ENCODE data around the gene ABHD17A.

Gene ABHD17A

GRCh38 chr19:1866693-1867348 is 18.5 kb downstream of the ABHD17A start:
- Histone ChIP-seq H3K9me3 (ENCODE audit: control extremely low read depth in 1 of 5, control insufficient read depth in 4 of 5, insufficient read depth in 2 of 5, low read depth in 1 of 5, low read length in 4 of 5) (no peaks in the 10 kb centered on the region), H3K4me3 (ENCODE audit: control insufficient read depth in 1 of 7, extremely low read depth in 1 of 7, insufficient read depth in 4 of 7, low read depth in 2 of 7, low read length in 6 of 7) (no peak overlapping the region), H3K27ac (ENCODE audit: insufficient read depth in 1 of 2, low read depth in 1 of 2, low read length in 2 of 2, poor library complexity in 1 of 2, severe bottlenecking in 2 of 2) (no peak overlapping the region), H3K27me3 (replicated peaks in 2 of 5; ENCODE audit: control insufficient read depth in 4 of 5, insufficient read depth in 5 of 5, low read length in 4 of 5) (no peaks in the 10 kb centered on the region), H3K4me1 (ENCODE audit: control extremely low read depth in 1 of 4, control insufficient read depth in 4 of 4, insufficient read depth in 4 of 4, low read length in 3 of 4) (peaks cover 0 to 18% (median 15%) of the 10 kb centered on the region in 4 experiments), H3K36me3 (ENCODE audit: control insufficient read depth in 4 of 4, insufficient read depth in 4 of 4, low read length in 3 of 4) (peaks cover 0 to 13% (median 9%) of the 10 kb centered on the region in 4 experiments)
- no peak for DNase-seq
- POLR2A ChIA-PET = no interaction called here
- 92% methylated on average over 7 of the region's 8 CpGs for WGBS (ENCODE audit: insufficient coverage)
- CTCF ChIA-PET = interaction anchor here (0.6 to 3.5 kb wide), 7 partner anchors 9 to 139 kb away, joined by 3 to 32 read pairs (median 4); no protein-coding TSS in a partner anchor

- ChIA-PET POLR2A (interaction anchor here (0.6 to 1.9 kb wide), 5 partner anchors 10 to 78 kb away, joined by 3 to 19 read pairs (median 4); partner anchors contain the start of gene ABHD17A), CTCF (interaction anchor here (0.8 to 3.5 kb wide), 16 partner anchors 10 to 61 kb away, joined by 3 to 32 read pairs (median 4); no protein-coding TSS in a partner anchor)
- Histone ChIP-seq H3K4me1 (ENCODE audit: control extremely low read depth in 1 of 4, control insufficient read depth in 4 of 4, insufficient read depth in 4 of 4, low read length in 3 of 4) (peaks cover 0 to 32% (median 29%) of the 10 kb centered on the region in 4 experiments), H3K27me3 (replicated peaks in 2 of 5; ENCODE audit: control insufficient read depth in 4 of 5, insufficient read depth in 5 of 5, low read length in 4 of 5) (no peaks in the 10 kb centered on the region), H3K4me3 (ENCODE audit: control insufficient read depth in 1 of 7, extremely low read depth in 1 of 7, insufficient read depth in 4 of 7, low read depth in 2 of 7, low read length in 6 of 7) (peak overlapping the region in 5 of 7 experiments; percentile 67 to 87 (median 81)), H3K36me3 (ENCODE audit: control insufficient read depth in 4 of 4, insufficient read depth in 4 of 4, low read length in 3 of 4) (peaks cover 0 to 6% (median 2%) of the 10 kb centered on the region in 4 experiments), H3K9me3 (ENCODE audit: control extremely low read depth in 1 of 5, control insufficient read depth in 4 of 5, insufficient read depth in 2 of 5, low read depth in 1 of 5, low read length in 4 of 5) (no peaks in the 10 kb centered on the region), H3K27ac (ENCODE audit: insufficient read depth in 1 of 2, low read depth in 1 of 2, low read length in 2 of 2, poor library complexity in 1 of 2, severe bottlenecking in 2 of 2) (peak overlapping the region; percentile 70 to 84)
- no peak for DNase-seq
- WGBS (ENCODE audit: insufficient coverage) = 89% methylated on average over 16 of the region's 17 CpGs
These were observed 19.9 kb downstream of the ABHD17A start for GRCh38 chr19:1865172-1866010.

GRCh38 chr19:1864480-1865171 is 20.7 kb downstream of the ABHD17A start:
- CTCF ChIA-PET = interaction anchor here (0.5 to 3.5 kb wide), 16 partner anchors 10 to 399 kb away, joined by 3 to 32 read pairs (median 3); no protein-coding TSS in a partner anchor
- Histone ChIP-seq H3K27me3 (replicated peaks in 2 of 5; ENCODE audit: control insufficient read depth in 4 of 5, insufficient read depth in 5 of 5, low read length in 4 of 5) (no peaks in the 10 kb centered on the region), H3K4me1 (ENCODE audit: control extremely low read depth in 1 of 4, control insufficient read depth in 4 of 4, insufficient read depth in 4 of 4, low read length in 3 of 4) (peaks cover 0 to 39% (median 36%) of the 10 kb centered on the region in 4 experiments), H3K4me3 (ENCODE audit: control insufficient read depth in 1 of 7, extremely low read depth in 1 of 7, insufficient read depth in 4 of 7, low read depth in 2 of 7, low read length in 6 of 7) (peak overlapping the region; percentile 58 to 87 (median 75)), H3K9me3 (ENCODE audit: control extremely low read depth in 1 of 5, control insufficient read depth in 4 of 5, insufficient read depth in 2 of 5, low read depth in 1 of 5, low read length in 4 of 5) (no peaks in the 10 kb centered on the region), H3K36me3 (ENCODE audit: control insufficient read depth in 4 of 4, insufficient read depth in 4 of 4, low read length in 3 of 4) (peaks cover 0 to 3% (median 0%) of the 10 kb centered on the region in 4 experiments), H3K27ac (ENCODE audit: insufficient read depth in 1 of 2, low read depth in 1 of 2, low read length in 2 of 2, poor library complexity in 1 of 2, severe bottlenecking in 2 of 2) (peak overlapping the region; percentile 70 to 84)
- POLR2A ChIA-PET = interaction anchor here (0.6 to 1.9 kb wide), 5 partner anchors 11 to 33 kb away, joined by 3 to 19 read pairs (median 4); partner anchors contain the start of gene ABHD17A
- peak; percentile 64 to 71 (median 68) for DNase-seq
- WGBS (ENCODE audit: insufficient coverage) = 2% methylated on average over 44 of the region's 52 CpGs

GRCh38 chr19:1863638-1864479 is 21.4 kb downstream of the ABHD17A start:
- H3K27me3 ChIP-seq (replicated peaks in 2 of 5; ENCODE audit: control insufficient read depth in 4 of 5, insufficient read depth in 5 of 5, low read length in 4 of 5) = no peaks in the 10 kb centered on the region
- H3K4me1 ChIP-seq (ENCODE audit: control extremely low read depth in 1 of 4, control insufficient read depth in 4 of 4, insufficient read depth in 4 of 4, low read length in 3 of 4) = peaks cover 0 to 46% (median 43%) of the 10 kb centered on the region in 4 experiments
- peak overlapping the region; percentile 68 to 87 (median 77) for H3K4me3 ChIP-seq (ENCODE audit: control insufficient read depth in 1 of 7, extremely low read depth in 1 of 7, insufficient read depth in 4 of 7, low read depth in 2 of 7, low read length in 6 of 7)
- ChIA-PET CTCF (interaction anchor here (0.5 to 3.5 kb wide), 15 partner anchors 9 to 400 kb away, joined by 3 to 32 read pairs (median 3); no protein-coding TSS in a partner anchor), POLR2A (interaction anchor here (0.7 to 1.9 kb wide), 4 partner anchors 12 to 34 kb away, joined by 3 to 19 read pairs (median 5); partner anchors contain the start of gene ABHD17A)
- peak; percentile 91 to 96 (median 95) for DNase-seq
- H3K27ac ChIP-seq (ENCODE audit: insufficient read depth in 1 of 2, low read depth in 1 of 2, low read length in 2 of 2, poor library complexity in 1 of 2, severe bottlenecking in 2 of 2) = peak overlapping the region; percentile 70 to 84
- WGBS (ENCODE audit: insufficient coverage) = 0% methylated on average over 59 of the region's 115 CpGs
- H3K36me3 ChIP-seq (ENCODE audit: control insufficient read depth in 4 of 4, insufficient read depth in 4 of 4, low read length in 3 of 4) = no peaks in the 10 kb centered on the region
- H3K9me3 ChIP-seq (ENCODE audit: control extremely low read depth in 1 of 5, control insufficient read depth in 4 of 5, insufficient read depth in 2 of 5, low read depth in 1 of 5, low read length in 4 of 5) = no peaks in the 10 kb centered on the region

- Histone ChIP-seq H3K27me3 (replicated peaks in 2 of 5; ENCODE audit: control insufficient read depth in 4 of 5, insufficient read depth in 5 of 5, low read length in 4 of 5) (no peaks in the 10 kb centered on the region), H3K4me1 (ENCODE audit: control extremely low read depth in 1 of 4, control insufficient read depth in 4 of 4, insufficient read depth in 4 of 4, low read length in 3 of 4) (peaks cover 0 to 52% (median 47%) of the 10 kb centered on the region in 4 experiments), H3K27ac (ENCODE audit: insufficient read depth in 1 of 2, low read depth in 1 of 2, low read length in 2 of 2, poor library complexity in 1 of 2, severe bottlenecking in 2 of 2) (peak within 1 kb of the TSS; percentile 70 to 84), H3K9me3 (ENCODE audit: control extremely low read depth in 1 of 5, control insufficient read depth in 4 of 5, insufficient read depth in 2 of 5, low read depth in 1 of 5, low read length in 4 of 5) (no peaks in the 10 kb centered on the region), H3K36me3 (ENCODE audit: control insufficient read depth in 4 of 4, insufficient read depth in 4 of 4, low read length in 3 of 4) (no peaks in the 10 kb centered on the region), H3K4me3 (ENCODE audit: control insufficient read depth in 1 of 7, extremely low read depth in 1 of 7, insufficient read depth in 4 of 7, low read depth in 2 of 7, low read length in 6 of 7) (peak within 1 kb of the TSS; percentile 68 to 87 (median 77))
- ChIA-PET POLR2A (interaction anchor here (1.9 kb wide), 1 partner anchor 33 kb away, joined by 4 read pairs; no protein-coding TSS in a partner anchor), CTCF (no interaction called here)
- 0% methylated on average over 43 of the region's 63 CpGs for WGBS (ENCODE audit: insufficient coverage)
- DNase-seq = no peak
These were observed 22.0 kb downstream of the ABHD17A start, which contains the start of gene KLF16 for GRCh38 chr19:1863328-1863637. KLF16 (minus strand) TSS chr19:1863579; CDS start chr19:1863497, 82 bp downstream.
